ENCODE data around the gene NANOS3.
"Not testable (repeated sequence)": the region's sequence is repeated elsewhere in the genome, so short reads cannot be mapped to it uniquely, and the experiment has no call there.

The NANOS3 gene

DNA sequence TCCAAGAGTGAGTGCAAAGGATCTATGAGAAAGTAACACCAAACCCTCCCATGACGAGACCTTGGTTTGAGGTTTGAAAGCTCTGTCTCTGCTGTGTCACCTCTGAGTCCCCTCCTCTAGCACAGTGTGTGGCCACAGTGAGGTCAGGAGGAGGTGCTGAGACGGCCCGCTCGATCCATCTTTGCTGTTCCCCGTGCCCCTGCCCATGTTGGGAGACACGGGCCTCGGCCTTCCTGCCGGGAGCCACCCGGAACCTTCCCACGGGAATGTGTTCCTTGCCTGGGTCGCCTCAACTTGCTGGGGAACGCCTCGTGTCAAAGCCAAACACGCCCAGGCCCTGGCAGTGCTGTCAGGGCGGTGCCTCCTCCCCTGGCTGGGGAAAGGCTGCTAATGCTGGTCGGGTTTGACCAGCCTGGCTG lies 10.1 kb downstream of the NANOS3 start:
- DNase-seq = no peak

DNA sequence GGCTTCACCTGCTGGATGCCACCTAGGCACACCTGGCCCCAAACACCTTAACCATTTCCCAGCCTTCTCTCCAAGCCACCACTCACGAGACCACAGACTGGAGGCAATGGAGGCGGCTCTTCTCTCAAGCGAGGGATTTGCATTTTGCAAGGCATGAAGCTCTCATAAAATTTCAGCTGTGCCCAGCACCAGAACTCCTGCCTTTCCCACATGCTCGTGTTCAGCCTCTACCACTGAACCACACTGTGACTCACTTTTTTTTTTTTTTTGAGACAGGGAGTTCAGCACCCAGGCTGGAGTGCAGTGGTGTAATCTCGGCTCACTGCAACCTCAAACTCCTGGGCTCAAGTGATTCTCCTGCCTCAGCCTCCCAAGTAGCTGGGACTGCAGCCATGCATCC lies 10.6 kb downstream of the NANOS3 start:
- no peak for DNase-seq

DNA sequence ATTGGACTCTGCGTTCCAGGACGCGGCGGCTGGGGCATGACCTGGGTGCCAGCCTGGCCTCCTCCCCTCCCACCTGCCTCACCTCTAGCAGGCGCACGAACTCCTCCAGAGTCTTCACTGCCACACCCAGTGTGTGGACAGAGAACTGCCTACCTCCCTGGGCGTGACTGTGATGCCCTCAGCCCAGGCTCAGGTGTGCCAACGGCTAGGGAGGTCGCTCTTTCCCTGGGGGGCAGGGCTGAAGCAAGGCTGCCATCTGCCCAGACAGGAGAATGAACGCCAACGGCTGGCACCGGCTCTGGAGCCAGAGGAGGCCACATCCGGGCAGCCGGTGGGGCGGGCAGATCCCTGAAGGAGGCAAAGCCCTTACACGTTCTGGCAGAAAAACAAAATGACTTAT lies 11.3 kb downstream of the NANOS3 start:
- no peak for DNase-seq

DNA sequence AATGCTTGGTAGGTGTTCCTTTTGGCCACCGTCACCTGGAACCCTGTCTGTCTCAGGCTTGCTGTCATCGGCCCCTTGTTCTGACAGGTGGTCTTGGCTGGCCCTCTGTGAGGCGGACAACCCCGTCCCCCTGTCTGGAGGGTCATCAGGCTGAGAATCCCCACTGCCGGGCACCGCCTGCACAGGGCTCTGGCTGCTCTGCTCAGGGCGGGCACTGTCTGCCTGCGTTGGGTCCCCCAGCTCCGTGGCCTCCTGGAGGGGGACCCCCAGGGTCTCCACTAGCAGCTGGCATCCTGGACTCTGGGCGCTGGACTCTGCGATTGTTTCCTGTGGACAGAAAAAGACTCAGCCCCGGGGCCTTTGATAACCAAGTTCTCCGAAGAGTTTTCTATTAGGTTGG lies 13.2 kb downstream of the NANOS3 start:
- no peak for DNase-seq

DNA sequence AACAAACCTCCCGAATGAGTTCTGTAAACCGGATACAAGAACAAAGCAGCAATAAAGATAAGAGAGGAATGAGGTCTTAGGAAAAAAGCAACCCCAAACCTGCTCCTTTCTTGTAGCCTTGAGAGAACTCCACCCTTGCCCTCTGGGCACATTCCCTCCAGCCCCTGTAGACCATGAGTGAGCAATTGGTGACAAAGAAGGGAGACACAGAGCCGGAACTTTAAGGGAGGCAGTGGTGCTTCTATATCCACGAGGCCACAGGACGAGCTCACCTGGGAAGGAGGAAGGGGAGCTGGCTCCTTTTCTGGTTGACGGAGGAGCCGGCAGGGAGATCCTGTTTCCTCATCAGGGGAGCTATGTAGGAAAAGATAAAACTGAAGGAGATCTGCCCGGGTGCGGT lies 15.9 kb downstream of the NANOS3 start:
- DNase-seq = no peak

DNA sequence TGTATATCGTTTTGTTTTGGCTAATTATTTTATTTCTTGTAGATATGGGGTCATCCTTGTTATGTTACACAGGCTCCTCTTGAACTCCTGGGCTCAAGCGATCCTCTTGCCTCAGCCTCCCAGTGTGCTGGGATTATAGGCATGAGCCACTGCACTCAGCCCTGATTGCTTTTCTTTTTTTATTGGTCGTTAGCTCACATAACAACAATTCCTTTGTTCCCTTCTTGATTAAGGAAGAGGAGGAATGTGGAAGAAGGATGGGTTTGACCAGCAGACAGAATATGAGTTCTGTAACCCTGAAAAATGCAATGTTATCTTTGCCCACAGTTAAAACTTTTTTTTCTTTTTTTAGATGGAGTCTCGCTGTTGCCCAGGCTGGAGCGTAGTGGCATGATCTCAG lies 17.6 kb downstream of the NANOS3 start:
- no peak for DNase-seq

DNA sequence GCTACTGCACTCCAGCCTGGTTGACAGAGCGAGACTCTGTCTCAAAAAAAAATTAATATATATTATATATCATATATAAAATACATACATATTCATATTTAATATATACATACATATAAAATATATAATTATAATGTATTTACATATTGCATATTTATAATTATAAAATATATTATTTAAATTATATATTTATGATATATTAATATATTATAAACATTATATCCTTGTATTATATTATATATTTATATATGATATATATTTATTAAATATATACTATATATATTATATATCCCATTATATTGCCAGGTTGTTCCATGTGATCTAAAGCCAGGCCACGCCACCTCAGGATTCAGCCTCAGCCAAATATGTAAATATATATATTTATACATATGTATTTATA lies 19.3 kb downstream of the NANOS3 start:
- DNase-seq = no peak

DNA sequence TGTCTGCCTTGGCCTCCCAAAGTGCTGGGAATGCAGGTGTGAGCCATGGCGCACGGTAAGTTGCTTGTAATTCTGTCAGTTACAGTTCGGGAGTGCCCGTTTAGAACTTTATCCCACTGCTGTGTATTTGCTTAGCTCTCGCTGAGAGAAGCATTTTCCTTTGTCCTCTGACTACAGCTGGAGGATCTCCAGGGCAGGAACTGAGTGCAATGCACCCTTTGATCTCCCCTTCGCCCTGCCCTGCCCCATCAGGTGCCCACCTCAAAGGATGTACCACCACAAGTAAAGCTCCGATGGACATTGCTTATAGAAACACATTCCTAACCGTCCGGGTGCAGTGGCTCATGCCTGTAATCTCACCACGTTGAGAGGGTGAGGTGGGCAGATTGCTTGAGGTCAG lies 22.5 kb downstream of the NANOS3 start:
- no peak for DNase-seq

DNA sequence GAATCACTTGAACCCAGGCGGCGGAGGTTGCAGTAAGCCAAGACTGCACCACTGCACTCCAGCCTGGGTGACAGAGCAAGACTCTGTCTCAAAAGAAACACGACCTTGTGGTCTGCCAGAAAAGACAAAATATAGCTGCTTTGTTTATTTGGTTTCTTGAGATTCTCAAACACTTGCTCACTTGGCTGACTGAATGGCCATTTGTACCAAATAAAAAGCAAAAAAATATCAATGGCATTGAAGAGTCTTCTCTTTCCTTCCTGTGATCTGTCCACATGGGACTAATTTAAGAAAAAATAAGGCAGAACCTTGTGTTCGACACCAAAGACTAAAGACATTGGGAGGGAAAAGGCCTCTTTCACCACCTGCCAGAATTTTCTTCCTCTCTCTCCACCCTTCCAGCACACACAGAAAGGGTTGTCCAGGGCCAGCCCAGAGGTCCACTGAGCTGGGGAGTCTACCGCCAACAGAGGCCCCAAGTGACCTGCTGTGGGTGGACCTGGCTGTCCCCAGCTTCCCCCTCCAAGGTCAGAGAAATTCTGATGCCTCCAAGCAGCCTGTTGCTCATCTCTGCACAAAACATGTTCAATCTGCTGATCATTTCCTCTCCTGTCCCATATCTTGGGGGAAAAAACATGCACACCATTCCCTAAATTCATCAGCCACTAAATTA lies 23.1 kb downstream of the NANOS3 start:
- no peak for DNase-seq

DNA sequence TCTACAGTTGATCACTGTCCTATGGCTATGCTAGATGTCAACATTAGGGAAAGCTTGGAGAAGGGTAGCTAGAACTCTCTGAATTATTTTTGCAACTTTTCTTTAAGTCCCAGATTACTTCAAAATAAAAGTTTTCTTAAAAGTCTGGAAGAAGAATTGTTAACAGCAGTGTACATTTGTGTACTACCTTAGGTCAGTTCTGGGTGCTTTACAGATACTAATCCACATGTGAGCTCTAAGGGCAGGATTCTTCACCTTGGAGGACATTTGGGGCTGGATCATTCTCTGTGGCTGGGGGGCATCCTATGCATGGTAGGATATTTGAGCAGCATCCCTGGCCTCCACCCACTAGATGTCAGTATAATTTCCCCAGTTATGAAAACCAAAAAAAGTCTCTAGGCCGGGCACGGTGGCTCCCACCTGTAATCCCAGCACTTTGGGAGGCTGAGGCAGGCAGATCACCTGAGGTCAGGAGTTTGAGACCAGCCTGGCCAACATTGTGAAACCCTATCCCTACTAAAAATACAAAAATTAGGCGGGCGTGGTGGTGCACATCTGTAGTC lies 26.1 kb downstream of the NANOS3 start:
- peak; percentile 16 to 27 for DNase-seq

DNA sequence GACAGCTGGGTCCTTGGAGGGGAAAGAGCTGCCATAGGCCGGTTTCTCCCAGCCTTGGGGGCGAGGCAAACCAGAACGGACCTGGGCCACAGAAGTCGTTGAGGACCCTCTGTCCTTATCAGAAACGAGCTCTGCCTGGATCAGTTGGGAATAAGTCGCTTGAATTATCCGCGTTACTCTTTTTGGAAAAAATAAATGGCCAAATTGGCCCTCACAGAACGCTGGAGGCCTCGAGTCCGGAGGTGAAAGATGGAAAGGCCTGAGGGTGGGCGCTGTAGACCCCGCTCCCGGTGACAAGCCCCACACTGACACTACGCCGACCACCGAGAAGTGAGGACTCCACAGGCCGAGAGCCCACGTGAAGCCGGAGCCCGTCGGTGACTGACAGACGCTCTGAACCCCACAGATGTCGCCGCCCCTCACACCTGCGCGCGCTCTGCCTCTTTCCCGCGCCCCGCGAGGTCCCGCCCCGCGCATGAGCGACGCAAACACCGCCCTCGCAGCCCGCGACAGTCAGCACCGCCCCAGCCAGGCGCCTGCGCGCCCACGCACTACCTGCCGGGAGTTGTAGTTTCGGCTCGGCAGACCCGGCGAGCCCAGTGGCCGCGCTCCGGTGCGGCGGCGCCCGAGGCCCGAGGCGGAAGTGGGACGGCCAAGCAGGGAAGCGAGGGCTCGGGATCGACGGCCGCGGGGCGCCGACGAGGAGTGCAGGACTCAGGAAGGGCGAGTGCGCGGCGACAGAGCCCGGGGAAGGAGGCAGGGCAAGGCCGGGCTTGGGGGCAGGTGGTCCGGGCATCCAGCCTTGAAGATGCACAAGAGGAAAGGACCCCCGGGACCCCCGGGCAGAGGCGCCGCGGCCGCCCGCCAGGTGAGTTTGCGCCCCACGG lies 28.9 kb downstream of the NANOS3 start, which contains the start of the genes BRME1 and CC2D1A:
Gene BRME1 (minus strand): TSS at position 484 of the 887 bp plus-strand sequence. CDS start 1,225 bp downstream, outside the sequence.
Gene CC2D1A (plus strand): TSS at position 568 of the 887 bp plus-strand sequence. CDS start 241 bp downstream, at position 809.
- DNase-seq = peak; percentile 85 to 91

DNA sequence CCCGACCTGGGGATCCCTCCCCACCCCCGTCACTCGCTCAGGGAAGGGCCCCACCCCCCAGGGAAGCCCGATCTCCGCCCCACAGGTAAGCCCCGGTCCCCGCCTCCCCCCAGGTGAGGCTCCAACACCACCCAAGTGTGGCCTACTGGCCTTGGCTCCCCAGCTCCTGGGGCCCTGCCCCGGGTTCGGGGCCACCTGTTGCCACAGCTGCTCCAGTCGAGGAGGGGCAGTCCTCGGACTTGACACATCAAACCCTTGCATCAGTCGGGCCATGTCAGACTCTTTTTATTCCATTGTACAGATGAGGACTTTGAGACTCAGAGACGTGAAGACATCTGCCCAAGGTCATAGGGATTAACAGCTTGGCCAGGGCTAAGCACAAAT lies 29.6 kb downstream of the NANOS3 start:
- no peak for DNase-seq

DNA sequence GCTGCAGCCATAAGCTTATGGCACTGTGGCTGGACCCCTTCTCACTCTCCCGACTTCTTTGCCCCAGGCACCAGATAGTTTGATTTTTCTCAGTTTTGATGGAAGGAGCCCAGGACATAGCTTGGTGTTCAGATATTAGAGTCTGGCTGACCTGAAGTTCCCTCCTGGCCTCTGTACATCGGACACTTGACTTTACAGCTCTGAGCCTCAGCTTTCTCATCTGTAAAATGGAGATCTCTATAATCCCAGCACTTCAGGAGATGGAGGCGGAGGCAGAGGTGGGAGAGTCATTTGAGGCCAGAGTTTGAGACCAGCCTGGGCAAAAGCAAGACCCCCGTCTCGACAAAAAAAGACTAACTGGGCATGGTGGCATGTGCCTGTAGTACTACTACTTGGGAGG lies 30.0 kb downstream of the NANOS3 start:
- DNase-seq = no peak

DNA sequence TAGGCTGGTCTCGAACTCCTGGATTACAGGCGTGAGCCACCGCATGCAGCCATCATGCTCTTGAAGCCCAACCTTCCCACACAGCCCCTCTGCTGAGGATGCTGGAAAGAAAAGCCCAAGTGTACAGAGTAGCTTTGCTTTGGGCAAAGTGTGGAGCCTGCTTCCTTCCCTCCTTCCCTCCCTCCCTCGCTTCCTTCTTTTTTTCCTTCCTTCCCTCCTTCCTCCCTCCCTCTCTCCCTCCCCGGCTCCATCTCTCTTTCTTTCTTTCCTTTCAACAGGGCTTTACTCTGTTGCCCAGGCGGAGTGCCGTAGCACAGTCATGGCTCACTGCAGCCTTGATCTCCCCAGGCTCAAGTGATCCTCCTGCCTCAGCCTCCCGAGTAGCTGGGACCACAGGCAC lies 31.7 kb downstream of the NANOS3 start:
- no peak for DNase-seq

DNA sequence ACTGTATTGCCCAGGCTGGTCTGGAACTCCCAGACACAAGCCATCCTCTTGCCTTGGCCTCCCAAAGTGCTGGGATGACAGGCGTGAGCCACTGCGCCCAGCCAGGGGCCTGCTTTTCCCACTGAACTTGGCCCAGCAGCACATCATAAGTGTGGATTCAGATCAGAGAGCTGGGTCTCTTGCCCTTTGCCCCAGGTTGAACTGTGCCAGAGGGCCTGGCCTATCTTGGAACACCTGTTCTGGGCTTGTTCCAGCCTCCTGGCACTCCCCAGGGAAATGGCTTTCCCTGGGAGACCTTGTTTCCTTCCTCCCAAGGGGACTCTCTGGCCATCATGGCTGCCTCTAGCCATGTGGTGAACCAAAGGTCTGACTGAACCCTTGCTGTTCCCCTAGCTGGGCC lies 32.5 kb downstream of the NANOS3 start:
- no peak for DNase-seq

DNA sequence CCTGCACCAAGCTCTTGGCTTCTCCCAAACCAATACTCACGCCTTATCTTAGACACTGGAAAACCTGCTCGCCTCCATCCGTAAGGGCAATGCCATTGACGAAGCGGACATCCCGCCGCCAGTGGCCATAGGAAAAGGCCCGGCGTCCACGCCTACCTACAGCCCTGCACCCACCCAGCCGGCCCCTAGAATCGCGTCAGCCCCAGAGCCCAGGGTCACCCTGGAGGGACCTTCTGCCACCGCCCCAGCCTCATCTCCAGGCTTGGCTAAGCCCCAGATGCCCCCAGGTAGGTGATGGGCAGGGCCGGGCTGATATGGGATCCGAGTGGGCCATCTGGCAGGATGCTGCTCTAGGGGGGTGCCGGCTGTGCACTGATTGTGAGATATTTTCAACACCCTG lies 36.4 kb downstream of the NANOS3 start:
- no peak for DNase-seq

DNA sequence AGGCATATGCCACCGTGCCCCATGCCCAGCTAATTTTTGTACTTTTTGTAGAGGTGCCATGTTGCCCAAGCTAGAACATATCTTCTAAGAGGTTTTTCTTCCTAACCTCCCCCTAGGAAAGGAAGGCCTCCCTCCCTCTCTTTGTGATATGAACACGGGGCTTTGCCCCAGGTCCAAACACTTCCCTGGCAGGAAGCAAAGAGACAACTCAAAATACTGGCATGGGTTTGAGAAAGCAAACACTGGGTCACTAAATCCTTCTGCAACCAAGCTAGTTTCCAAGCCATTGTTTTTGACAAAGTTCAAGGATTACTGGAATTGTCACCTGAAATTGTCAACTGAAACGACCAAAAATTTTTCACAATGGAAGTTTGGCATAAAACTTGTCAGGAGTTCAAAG lies 37.8 kb downstream of the NANOS3 start:
- no peak for DNase-seq

DNA sequence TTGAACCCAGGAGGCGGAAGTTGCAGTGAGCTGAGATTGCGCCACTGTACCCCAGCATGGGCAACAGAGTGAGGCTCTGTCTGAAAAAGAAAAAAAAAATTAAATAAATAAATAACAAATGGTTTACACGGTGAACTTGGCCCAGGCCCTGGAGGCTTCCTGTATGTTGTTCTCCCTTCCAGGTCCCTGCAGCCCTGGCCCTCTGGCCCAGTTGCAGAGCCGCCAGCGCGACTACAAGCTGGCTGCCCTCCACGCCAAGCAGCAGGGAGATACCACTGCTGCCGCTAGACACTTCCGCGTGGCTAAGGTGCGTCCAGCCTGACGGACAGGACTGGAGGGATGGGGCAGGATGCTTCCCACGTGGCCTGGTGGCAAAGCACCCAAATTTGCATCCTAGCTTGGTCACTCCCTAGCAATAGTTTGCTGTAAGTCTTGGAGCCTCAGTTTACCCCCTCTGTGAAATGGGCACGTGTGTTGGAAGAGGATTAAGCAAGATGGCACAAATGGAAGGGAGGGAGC lies 41.0 kb downstream of the NANOS3 start:
- DNase-seq = no peak

DNA sequence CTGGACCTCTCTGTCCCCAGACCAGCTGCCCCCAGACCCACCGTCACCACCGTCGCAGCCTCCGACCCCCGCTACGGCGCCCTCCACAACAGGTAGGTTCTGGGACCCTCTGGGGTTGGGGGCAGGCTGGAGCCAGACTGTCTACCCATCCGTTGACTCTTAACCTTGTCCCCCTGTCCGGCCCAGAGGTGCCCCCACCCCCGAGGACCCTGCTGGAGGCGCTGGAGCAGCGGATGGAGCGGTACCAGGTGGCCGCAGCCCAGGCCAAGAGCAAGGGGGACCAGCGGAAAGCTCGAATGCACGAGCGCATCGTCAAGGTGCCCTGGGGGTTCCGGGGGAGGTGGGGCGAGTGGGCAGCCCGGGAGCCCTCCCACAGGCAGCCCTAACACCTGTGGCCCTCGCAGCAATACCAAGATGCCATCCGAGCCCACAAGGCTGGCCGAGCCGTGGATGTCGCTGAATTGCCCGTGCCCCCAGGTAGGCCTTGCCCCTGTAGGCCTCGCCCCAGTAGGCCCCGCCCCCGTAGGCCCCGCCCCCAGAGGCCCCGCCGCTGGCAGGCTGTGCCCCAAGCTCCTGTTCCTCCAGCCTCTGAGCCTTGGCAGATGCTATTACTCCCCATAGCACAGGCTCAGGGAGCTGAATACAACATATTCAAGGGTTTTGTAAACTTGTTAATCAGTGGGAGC lies 41.9 kb downstream of the NANOS3 start:
- DNase-seq = no peak

DNA sequence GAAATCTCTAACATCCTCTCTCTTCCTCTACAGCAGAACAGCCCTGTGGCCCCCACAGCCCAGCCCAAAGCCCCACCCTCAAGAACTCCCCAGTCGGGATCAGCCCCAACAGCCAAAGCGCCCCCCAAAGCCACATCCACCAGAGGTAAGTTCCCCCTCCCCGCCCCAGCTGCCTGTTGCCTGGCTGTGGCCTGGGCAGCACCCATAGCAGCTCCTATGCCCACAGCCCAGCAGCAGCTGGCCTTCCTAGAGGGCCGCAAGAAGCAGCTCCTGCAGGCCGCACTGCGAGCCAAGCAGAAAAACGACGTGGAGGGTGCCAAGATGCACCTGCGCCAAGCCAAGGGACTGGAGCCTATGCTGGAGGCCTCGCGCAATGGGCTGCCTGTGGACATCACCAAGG lies 43.6 kb downstream of the NANOS3 start:
- no peak for DNase-seq

DNA sequence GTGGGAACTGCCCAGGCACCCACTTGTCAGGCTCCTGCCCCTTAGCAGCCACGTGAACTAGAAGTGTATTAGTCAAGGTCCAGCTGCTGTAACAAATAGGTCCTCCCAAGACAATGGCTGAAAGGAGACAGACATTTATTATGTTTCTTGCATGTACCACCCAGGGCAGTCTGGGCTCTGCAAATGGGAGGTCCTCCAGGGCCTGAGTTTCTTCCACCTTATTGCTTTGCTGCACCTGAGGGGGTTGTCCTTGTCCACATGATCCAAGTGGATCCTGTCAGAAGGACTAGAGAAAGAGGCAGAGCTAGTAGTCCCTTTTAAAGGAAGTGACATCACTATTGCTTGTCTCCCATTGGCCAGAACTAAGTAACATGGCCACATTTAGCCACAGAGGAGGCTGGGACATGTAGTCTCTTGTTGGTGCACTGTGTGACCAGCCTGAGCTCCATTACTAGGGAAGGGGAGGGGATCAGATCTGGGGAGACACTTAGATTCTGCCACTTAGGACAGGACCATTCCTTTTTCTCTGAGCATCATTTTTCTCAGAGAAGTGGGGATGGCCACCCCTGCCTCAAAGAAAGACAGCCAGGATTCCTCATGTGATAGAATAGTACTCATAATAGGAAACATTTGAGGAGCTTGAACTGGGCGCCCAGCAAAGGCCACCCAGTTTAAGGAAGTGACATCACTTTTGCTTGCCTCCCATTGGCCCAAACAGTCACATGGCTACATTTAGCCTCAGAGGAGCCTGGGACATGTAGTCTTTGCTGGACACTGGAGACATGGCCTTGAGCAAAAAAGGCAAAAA lies 44.2 kb downstream of the NANOS3 start:
- peak in 1 of 2 experiments; percentile 22 for DNase-seq

DNA sequence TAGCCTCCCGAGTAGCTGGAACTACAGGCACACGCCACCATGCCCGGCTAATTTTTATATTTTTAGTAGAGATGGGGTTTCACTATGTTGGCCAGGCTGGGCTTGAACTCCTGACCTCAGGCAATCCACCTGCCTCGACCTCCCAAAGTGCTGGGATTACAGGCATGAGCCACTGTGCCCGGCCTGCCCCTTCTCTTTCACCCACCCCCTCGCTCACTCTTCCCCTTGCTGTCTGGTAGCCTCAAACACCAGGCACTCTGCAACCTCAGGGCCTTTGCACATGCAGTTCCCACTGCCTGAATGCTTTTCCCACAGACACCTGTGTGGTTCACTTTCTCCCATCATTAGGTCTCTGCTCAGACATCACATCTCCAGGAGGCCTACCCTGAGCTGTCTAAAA lies 45.2 kb downstream of the NANOS3 start:
- DNase-seq = not testable (repeated sequence)

Data from SHP77 (cell line).